Measurements from ENCODE around the gene HDAC4.

HDAC4 gene

DNA sequence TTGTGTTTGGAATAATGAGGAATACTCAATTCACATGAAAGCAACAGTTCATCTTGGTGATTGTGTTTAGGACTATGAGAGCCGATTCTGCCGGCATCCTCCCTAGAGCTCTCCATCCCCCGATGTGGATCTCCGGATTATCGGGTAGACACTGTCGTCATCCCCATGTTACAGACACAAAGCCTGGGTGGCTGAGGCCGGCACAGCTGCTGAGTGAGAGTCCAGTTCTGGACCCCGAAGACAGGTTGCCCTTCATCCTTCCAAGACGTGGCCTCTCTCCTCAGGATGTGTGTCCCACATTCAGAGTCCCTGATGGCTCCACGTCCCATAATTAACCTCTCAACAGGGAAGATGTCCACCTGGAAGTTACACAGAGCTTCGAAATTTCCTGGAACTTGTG is 129.3 kb downstream of the HDAC4 start:
- no peak for DNase-seq (ENCODE audit: low read depth in 1 of 2, low spot score in 1 of 2)

DNA sequence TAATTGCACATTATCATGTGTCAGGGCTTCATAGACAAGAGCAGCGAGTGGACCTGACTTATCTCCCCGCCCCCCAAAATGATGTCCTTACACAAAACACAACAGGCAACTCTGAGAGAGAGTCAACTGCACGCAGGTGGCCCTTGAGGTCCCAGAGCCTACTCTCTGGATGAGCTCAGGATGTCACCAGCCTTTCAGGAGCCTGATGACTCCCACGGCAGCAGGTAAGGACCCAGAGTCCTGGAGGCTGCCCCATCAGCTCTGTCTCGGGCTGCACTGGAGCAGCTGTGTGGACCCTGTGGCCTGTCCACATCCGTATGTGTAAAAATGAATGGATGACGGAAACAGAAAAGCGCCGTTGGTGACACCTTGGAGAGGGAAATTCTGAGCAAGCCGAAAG is 130.9 kb downstream of the HDAC4 start:
- DNase-seq (ENCODE audit: low read depth in 1 of 2, low spot score in 1 of 2) = no peak

DNA sequence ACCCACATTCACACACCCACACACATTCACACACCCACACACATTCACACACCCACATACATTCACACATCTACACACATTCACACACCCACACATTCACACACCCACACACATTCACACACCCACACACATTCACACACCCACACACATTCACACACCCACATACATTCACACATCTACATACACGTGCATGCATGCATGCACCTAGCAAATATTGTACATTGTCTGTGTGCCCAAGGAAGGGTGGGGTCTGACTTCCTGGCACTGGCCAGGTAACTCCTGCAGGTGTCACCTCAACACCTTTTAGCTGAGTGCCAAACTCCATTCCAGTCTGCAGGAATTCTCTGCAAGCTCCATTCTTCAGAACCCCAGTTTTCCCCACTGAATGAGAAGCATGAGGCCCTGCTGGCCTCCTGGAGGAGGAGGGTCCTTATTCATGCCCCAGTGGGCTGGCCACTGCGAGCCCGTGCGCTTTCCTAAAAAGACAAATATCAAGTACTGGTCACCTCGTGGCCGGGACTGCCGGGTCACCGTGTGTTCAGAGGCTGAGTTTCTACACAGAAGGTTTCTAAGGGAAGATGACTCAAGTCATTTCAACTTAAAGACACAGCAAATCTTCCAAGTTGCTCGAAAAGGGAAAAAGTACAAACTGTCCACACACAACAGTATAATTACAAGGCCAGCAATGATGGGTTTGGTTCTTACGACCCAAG is 131.5 kb downstream of the HDAC4 start:
- DNase-seq (ENCODE audit: low read depth in 1 of 2, low spot score in 1 of 2) = no peak

DNA sequence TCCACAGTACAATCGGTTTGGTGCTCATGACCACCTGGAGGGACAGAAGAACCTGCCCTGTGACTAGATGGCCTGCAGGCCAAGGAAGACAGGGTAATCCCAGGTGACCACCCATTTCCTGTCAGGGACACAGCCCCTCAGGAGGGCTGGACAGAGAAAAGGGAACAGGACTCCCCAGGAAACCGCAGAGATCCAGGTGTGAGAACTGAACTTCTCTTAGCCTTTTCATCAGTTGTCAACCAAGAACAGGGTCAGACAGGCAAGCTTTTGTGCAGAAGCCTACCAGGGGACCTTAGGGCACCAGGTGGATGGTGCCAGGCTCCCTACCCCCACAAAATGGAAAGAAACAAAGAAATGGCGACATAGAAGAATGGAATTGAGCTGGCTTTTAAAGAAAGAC is 132.3 kb downstream of the HDAC4 start:
- DNase-seq (ENCODE audit: low read depth in 1 of 2, low spot score in 1 of 2) = no peak

DNA sequence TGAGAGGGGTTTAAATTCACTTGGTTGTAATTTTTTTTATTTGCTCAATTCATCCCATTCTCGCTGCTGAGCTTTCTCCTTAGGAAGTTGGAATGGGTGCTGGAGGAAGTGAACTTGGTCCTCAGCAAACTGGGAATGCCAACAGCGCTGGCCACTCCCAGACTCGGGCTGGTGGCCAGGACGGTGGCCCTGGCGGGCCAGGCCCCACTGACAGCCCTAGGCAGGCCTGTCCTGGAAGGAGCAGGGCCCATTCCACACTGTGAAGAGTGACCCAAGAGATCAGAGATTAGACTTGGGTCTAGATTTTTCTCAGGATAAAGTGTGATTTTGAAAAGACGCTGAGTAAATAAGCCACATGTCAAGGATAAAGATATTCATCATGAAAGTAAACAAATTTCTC is 132.7 kb downstream of the HDAC4 start:
- no peak for DNase-seq (ENCODE audit: low read depth in 1 of 2, low spot score in 1 of 2)

DNA sequence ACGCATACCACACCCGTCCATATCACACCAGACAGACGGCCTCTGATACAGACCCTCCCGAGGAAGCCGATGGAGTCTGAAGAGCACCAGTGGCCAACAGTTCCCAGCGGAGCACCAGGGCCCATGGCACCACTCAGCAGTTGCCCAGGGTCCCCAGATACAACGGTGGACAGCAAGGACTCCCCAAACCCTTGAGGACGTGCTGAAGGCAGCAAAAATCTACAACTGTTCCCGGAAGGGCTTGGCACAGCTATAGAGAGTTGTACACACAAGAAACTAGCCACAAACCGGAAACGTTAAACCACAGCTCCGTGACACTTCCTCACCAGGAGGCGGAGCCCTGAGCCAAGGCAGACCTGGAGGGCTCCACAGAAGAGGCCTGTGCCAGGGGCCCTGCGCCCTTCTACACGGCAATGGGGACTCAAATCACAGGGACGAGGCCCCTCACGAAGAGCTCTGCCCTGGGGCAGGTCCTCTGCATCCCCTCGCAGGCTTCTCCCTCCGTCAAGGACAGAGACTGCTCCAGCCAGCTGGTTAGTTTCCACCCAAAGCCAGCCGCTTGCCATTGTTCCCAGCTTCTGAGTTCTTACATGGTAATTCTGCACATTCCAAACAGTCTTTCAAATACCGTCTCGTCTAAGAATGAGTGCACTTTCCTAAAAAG is 133.4 kb downstream of the HDAC4 start:
- peak; percentile 66 to 89 for DNase-seq (ENCODE audit: low read depth in 1 of 2, low spot score in 1 of 2)

DNA sequence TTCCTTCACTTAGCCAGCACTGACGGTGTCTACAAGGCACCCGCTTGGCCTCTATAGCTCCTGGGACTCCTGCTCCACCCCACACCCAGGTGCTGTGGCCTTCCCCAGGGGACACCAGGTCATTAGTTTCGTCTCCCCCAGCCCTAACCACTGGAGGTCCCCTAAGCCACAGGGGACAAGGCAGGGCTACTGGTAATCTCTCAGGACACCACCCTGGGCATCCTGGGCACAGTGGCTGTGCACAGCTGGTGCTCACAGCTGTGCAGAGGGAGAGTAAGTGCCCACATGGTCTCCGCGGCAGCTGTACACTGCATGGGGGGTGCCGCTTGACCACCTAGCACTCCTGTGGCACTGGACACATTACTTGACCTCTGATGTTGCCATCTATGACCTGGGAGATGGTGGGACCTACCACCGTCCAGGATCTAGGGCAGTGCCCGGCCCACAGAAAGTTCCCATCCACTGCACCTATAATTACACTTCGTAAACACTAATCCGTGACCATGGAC is 134.0 kb downstream of the HDAC4 start:
- DNase-seq (ENCODE audit: low read depth in 1 of 2, low spot score in 1 of 2) = no peak

DNA sequence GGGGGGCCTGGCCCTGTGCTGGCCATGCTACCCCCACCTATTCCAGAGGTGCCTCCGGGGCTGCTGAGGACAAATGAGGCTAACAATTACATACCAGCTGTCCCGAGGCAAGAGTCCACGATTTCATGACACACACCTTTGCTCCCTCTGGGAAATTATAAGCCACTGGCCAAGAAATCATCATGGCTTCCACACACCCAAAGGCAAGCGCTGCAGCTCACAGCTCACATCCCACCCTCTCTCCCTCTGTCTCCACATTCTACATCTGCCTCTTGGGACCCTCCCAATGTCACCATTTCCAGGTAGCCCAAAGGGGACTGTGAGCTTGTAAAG is 134.4 kb downstream of the HDAC4 start:
- DNase-seq (ENCODE audit: low read depth in 1 of 2, low spot score in 1 of 2) = no peak

DNA sequence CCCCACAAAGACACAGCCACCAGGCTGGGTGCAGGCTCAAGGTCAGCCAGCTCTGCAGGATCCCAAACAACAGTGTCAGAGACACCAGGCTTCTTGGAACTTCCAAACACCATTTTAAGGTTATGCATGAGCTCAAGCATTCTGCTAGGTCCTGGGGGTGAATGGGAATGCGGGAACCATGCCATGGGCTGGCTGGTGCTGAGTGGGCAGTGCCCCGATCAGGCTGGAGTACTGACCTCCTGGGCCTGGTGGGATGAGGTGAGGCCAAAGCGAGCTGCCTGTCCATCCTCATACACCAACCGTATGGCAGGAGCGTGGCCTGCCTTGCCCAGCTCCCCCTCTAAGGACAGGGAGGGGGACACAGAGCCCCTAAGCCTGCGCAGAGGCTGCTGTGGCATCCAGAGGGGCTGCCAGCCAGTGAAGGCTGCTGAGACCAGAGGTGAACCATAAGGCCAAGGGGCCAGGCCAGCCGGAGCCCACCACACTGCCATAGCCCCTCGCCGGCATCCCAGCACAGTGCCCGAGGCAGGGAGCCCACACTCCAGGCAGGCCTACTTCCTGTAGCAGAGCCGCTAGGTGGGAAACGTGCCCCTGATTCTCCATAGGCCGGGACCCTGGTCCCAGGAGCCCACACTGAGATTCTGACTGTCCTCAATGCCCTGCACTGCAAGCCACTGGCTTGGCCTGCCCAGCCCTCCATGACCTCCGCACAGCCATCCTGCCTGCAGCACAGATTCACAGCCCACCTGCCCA is 135.0 kb downstream of the HDAC4 start:
- no peak for DNase-seq (ENCODE audit: low read depth in 1 of 2, low spot score in 1 of 2)

DNA sequence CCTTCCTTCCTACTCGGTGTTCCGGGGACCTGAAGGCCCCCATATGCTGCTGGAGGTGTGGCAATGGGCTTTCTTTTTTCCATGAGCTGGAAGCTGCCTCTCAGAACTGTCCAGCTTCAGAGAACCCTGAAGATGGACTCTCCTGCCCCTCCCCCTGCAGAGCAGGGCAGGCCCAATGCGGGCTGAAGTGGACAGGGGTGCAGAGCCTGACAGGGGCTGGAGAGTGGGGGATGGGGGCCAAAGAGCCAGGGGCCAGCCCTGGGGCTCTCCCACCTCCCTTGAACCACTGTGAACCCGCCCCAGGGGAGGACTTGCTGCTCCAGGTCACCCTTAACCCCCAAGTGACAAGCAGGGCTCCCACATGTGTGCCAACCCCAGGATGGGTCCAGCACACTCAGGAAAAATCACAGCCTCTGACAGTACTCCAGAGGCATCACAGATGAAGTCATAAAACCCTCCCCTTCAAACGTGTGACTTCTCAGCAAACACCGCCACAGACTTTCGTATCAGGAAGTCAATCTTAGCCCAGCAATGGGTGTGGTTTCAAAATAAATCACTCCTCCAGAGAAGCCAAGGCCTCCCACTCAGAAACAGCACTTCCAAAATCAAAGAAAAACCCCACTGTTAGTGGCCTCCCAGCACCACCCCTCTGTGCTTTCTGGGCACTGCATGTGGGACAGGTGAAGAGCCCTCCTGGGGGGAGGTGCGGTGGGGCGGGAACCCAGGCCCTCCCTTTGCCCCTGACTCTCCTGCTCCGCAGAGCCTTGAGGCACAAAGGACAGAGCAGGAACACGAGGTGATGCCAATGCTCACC is 135.8 kb downstream of the HDAC4 start:
- DNase-seq (ENCODE audit: low read depth in 1 of 2, low spot score in 1 of 2) = peak in 1 of 2 donors; percentile 66

DNA sequence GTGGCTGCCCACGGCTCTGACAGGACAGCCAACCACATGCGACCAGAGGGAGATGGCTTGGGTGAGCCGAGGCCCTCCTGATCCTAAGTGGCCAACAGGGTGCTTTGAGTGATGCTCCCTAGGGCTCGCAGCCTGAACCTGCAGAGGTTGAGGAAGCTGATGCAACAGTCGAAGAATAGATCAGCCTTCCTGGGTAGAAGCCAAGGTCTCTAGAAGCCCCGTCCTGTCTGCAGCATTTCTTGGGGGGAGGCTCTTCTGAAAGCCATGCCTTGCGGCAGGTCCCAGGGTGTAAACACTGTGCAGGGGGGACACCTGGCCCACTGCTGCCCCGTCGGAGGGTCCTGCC is 136.4 kb downstream of the HDAC4 start:
- no peak for DNase-seq (ENCODE audit: low read depth in 1 of 2, low spot score in 1 of 2)

DNA sequence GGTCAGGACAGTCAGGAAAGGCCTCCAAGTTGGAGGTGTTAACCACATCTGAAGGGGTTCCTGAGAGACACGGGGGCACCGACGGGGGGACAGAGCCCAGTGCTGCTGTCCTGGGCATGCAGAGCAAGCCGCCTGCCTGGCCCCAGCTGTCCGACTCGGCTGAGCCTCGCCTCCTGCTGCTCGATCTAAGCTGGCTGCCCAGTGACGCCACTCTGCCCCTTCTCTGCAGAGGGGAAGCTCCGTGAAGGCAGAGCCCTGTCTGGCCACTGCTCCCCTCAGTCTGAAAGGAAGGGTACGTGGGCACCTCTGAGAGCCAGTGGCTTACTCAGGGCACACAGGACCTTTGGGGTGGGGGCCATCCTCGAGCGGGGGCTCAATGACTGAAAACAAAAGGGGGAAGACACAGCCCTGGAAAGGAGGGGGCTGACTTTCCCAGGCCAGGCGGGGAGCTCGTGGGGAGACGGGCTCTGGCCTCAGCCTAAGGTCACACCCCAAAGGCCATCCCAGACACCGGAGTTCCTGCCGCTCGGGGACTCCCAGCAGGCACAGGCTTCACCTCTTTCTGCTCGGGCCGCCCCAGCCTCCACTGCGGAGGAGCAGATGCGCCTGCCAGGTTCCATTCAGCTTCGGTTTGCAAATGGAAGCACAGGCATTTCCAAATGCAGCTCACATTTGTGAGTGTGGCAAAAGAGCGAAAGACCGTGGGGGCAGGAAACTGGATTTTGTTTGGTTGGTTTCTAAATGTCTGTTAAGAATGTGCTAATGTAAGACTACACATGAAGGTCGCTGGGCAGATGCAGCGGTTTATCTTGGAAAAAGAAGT is 136.9 kb downstream of the HDAC4 start:
- no peak for DNase-seq (ENCODE audit: low read depth in 1 of 2, low spot score in 1 of 2)

DNA sequence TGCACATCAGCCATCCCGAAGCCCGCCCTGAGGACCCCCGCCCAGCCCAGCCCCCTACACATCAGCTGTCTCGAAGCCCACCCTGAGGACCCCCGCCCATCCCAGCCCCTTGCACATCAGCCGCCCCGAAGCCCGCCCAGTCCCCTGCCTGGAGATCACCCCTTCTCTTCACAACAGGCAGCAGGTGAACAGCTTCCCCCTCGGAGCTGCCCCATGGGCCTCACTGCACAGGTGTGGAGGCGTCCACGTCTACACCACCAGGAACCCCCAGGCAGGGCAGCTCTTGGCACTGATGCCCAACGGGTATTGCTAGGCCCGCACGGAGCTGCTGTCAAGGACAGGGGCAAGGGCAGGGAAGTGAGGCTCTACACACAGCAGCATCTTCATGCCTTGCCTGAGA is 137.6 kb downstream of the HDAC4 start:
- no peak for DNase-seq (ENCODE audit: low read depth in 1 of 2, low spot score in 1 of 2)

DNA sequence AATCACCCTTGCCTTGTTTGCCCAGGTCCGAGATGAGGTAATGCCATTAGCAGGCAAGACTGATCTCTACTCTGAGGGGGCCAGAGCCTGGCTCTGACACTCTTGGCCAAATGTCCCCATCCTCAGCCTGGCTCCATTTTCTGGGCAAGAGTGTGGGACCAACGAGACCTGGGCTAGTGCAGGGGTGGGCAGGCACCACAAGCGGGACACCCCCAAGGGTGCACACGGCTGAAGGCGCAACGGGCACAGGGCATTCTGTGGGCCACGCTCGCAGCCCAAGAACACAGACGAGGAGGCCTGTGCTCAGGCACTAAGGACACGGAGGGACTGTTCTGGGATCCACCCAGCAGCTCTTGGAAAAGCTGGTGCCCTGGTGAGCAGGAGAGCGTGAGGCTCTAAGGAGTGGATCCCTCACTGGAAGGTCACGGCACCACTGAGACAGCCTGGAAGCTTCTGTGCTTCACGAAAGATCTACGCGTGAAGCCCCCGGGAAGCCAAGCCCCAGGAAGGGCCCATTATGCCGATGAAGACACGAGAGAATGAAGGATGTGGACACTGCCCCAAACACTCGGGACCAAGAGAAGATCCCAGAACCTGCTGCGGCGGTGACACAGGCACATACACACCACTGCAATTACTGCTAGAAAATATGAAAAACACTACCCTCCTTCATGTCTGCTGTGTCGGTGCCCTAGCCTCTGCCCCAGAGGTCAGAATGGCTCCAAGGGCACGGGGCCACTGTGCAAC is 138.2 kb downstream of the HDAC4 start:
- DNase-seq (ENCODE audit: low read depth in 1 of 2, low spot score in 1 of 2) = no peak

DNA sequence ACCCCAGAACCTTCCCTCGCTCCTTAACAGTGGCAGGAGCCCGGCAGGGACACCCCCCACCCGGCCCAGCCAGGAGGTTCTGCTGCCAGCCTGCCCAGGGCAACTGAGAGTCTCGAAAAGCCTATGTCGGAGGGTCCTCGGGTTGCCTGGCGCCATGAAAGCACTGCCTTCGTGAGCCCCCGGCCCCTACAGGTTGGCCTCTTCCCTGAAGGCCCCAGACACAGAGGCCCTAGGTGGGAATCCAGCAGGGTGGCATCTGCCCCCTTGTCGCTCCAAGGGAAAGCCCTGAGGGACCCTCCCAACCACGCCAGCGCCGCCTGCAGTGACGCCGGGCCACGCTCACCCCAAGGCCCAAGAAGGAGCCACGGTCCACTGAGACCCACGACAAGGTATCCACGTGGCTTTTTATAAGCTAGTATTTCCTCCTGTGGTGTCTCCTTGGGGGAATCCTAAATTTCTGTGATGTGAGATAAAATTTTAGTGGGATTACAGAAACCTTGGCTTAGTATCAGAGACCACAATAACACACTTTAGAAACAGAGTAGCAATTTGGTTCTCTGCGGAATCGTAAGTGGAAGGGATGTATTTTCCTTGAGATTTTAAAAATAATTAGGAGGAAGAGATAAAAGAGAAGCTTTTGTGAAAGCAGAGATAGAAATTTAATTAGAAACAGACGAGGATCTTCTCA is 138.9 kb downstream of the HDAC4 start:
- no peak for DNase-seq (ENCODE audit: low read depth in 1 of 2, low spot score in 1 of 2)

DNA sequence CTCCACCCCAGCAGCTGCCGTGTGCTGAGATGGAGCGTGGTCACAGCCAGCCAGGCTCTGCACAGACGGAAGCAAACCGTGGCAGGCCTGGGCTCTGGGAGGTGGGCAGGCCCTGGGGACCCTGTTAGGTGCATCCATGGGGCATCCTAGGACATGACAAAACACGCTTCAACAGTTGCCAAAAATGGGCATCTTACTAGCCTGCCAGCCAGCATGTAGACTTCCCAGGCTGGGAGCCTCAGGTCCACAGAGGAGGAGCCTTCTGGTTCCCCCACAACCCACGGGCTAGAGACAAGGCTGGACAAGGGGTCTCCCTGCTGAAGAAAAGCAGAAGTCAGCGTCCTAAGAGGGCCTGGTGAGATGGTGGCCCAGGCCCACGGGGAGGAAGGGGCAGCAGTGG is 139.5 kb downstream of the HDAC4 start:
- DNase-seq (ENCODE audit: low read depth in 1 of 2, low spot score in 1 of 2) = no peak

DNA sequence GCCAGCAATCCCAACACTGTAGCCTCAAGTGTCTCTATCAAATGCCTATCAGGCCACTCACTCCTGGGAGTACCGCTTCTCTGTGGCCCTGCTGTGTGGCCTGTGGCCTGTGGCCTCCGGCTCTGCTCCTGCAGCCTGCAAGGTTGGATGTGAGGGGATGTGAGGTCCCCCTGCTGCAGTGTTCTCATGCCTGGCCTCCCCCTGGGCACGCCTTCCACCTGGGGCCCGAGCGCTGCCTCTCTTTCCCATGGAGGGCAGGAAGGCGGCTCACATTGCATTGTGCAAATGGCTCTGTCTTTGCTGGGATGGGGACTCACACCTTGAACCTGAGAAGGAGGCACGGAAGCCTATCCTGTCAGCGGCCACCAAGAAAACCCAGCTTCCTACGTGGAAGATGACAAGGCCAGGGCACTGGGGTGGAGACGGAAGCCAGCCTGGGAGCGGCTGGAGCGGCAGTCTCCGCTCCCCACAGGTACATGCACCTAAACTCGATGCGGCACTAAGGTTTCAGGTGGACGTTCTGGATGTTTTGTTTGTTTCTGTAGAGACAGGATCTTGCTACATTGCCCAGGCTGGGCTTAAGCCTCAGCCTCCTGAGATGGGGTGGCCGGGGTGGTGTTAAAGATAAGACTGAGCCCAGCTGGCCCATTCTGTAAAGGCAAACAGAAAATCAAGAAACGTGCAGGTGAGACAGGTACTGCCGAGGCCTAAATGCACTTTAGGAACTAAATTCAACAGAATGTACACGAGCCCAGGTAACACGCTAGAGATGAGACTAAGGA is 140.1 kb downstream of the HDAC4 start:
- DNase-seq (ENCODE audit: low read depth in 1 of 2, low spot score in 1 of 2) = no peak

DNA sequence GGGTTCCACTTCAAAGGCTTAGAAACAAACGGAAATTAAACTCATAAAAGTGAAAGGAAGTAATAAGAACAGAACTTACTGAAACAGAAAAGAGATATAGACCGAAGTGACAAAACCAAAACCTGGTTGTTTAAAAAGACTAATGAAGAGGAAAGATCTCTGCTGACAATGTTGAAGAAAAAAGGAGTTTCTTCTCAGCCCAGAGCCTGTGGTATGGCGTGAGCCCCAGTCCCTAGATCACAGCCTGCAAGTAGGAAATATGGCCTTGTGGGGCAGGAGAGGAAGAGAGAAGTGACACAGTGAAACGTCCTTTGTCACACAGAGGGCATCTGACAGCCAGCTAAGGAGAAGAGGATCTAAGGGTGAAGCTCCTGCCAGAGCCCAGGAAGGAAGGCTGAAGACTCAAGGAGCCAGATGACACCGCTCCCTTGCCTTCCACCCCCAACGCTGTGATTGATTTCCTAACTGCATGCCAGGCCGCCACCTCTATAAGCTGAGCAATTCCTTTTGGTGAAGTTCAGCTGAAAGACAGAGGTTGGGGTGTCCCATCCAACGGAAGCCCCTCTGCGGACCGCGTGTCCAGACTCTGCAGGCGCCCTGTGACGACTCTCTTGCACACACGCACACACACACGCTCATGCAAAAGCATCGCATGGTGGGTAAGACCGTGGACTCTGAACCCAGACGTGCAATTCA is 141.1 kb downstream of the HDAC4 start:
- DNase-seq (ENCODE audit: low read depth in 1 of 2, low spot score in 1 of 2) = no peak

Measured in activated CD4-positive, alpha-beta T cell treated with anti-CD3 and anti-CD28 coated beads, Interleukin-2, amount 50 U/mL, for 24 hours (primary cell).